ENCODE data around the gene AMMECR1.
"Not testable (repeated sequence)": the region's sequence is repeated elsewhere in the genome, so short reads cannot be mapped to it uniquely, and the experiment has no call there.

The AMMECR1 gene

GRCh38 chrX:110159235-110159634 is 158.7 kb downstream of the AMMECR1 start:
- in situ Hi-C loops (cut with HindIII; ENCODE audit: low pct_ligation_motif_present, low pct_unique_long_range_greater_than_20kb, low sequenced_read_pairs): loop anchor here (25.0 kb wide), 1 partner anchor 253 kb away; no protein-coding TSS in a partner anchor
- DNase-seq: no peak

GRCh38 chrX:110157444-110157843 is 160.4 kb downstream of the AMMECR1 start:
- no peak for DNase-seq
- in situ Hi-C loops (cut with HindIII; ENCODE audit: low pct_ligation_motif_present, low pct_unique_long_range_greater_than_20kb, low sequenced_read_pairs): loop anchor here (25.0 kb wide), 1 partner anchor 255 kb away; no protein-coding TSS in a partner anchor

- in situ Hi-C loops (cut with HindIII; ENCODE audit: low pct_ligation_motif_present, low pct_unique_long_range_greater_than_20kb, low sequenced_read_pairs): loop anchor here (25.0 kb wide), 1 partner anchor 256 kb away; no protein-coding TSS in a partner anchor
- DNase-seq: peak; percentile 12
These were observed 161.6 kb downstream of the AMMECR1 start for GRCh38 chrX:110156167-110156754.

- in situ Hi-C loops (cut with HindIII; ENCODE audit: low pct_ligation_motif_present, low pct_unique_long_range_greater_than_20kb, low sequenced_read_pairs): loop anchor here (25.0 kb wide), 1 partner anchor 257 kb away; no protein-coding TSS in a partner anchor
- DNase-seq: no peak
These were observed 162.1 kb downstream of the AMMECR1 start for GRCh38 chrX:110155759-110156158.

GRCh38 chrX:110154328-110154727 is 163.6 kb downstream of the AMMECR1 start:
- DNase-seq: not testable (repeated sequence)
- in situ Hi-C loops (cut with HindIII; ENCODE audit: low pct_ligation_motif_present, low pct_unique_long_range_greater_than_20kb, low sequenced_read_pairs): loop anchor here (25.0 kb wide), 1 partner anchor 258 kb away; no protein-coding TSS in a partner anchor

GRCh38 chrX:110153896-110154295 is 164.0 kb downstream of the AMMECR1 start:
- in situ Hi-C loops (cut with HindIII; ENCODE audit: low pct_ligation_motif_present, low pct_unique_long_range_greater_than_20kb, low sequenced_read_pairs): loop anchor here (25.0 kb wide), 1 partner anchor 258 kb away; no protein-coding TSS in a partner anchor
- DNase-seq: no peak

- no peak for DNase-seq
- in situ Hi-C loops (cut with HindIII; ENCODE audit: low pct_ligation_motif_present, low pct_unique_long_range_greater_than_20kb, low sequenced_read_pairs): loop anchor here (25.0 kb wide), 1 partner anchor 259 kb away; no protein-coding TSS in a partner anchor
These were observed 164.6 kb downstream of the AMMECR1 start for GRCh38 chrX:110153244-110153643.

GRCh38 chrX:110146521-110146920 is 171.4 kb downstream of the AMMECR1 start:
- peak; percentile 42 for DNase-seq
- in situ Hi-C loops (cut with HindIII; ENCODE audit: low pct_ligation_motif_present, low pct_unique_long_range_greater_than_20kb, low sequenced_read_pairs): no loop called here

GRCh38 chrX:110145854-110146253 is 172.0 kb downstream of the AMMECR1 start:
- peak; percentile 24 for DNase-seq
- in situ Hi-C loops (cut with HindIII; ENCODE audit: low pct_ligation_motif_present, low pct_unique_long_range_greater_than_20kb, low sequenced_read_pairs): no loop called here

- in situ Hi-C loops (cut with HindIII; ENCODE audit: low pct_ligation_motif_present, low pct_unique_long_range_greater_than_20kb, low sequenced_read_pairs): no loop called here
- DNase-seq: no peak
These were observed 172.6 kb downstream of the AMMECR1 start for GRCh38 chrX:110145311-110145710.

Measured in ACHN (cell line).